Fibroblast of skin of back (primary cell): ENCODE results near the gene GRIK3.

Experiments
- DNase-seq: peaks from one replicate; pipeline ENCODE4 v3.0.0-alpha.2; 2013

Gene GRIK3

DNA sequence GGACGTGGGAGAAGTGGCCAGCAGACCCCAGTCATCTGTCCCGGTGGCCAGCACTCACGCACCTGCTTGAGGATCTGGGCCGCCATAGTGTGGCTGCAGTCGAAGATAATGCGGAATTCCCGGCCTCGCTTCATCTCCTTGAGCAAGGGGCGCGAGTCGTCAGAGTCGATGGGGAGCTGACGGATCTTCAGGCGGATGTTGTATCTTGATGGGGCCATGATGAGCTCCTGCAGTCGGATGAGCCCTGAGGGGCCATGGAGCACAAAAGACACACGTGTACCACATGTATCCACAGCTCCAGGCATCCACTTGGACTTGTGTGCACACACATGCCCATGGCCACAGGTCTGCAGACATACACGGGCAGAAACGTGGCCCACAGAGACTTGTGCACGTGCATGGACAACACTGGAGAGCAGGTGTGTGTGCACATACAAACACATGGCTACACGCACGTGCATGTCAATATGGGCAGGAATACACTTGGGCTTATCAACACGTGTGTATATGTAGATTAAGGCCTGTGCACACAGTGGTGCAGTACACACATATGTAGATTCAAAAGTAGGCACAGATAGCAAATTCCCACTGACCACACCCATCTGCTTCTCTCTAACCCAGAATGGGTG is 162.1 kb downstream of the GRIK3 start:
- no peak for DNase-seq

DNA sequence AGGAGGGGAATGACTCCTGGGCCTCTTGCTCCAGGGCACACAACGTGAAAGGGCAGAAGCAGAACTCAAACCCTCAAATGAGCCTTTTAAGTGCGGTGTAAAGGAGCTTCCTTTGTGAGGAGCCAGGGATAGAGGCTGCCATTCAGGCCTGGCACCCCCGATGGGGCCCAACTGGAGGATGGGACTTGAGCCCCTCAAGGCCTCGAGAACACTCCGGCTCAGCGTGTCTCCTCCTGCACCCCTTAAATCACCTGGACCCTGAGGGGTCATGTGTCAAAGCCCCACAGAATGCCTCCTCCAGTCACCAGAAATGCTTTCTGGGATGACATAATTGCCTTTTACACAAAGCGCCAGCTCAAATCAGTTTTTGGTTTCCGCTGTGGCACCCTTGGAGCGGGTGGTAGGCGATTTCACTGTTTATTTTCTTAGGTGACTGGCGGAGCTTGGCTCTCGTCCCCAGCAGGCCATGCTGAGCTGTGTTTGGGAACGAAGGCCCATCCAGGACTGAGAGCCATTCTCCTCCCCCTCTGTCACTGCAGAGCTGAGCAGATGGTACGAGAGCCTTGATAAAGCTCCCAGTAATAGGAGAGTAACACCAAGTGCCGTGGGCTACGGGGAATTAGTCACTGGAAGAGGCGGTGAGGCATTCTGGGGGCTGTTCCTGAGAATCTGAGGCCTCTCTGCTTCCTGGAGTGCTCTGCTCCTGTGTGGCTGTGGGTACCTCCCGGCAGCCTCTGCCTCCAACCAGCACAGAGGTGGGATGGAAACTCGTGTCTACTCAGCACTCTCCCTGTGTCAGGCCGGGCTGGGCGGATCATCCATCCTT is 163.0 kb downstream of the GRIK3 start:
- DNase-seq, result no peak

DNA sequence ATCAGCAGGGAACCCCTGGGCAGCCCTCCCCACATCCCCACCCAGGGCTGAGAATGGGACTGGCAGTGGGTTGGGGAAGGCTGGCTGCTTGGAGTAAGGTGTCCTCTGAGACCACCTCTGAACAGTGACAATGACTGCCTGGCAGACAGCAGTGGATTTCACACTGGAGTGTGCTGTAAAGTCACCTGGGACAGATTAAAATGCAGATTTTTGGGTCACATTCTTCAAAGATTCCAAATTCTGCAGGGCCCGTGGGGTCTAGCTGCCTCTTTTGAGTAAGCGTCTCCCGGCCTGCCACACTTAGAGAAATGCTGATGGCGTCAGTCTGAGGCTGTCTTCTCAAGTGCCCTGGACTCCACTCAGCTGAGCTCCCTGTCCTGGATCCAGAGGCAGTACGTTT is 164.5 kb downstream of the GRIK3 start:
- no peak for DNase-seq

DNA sequence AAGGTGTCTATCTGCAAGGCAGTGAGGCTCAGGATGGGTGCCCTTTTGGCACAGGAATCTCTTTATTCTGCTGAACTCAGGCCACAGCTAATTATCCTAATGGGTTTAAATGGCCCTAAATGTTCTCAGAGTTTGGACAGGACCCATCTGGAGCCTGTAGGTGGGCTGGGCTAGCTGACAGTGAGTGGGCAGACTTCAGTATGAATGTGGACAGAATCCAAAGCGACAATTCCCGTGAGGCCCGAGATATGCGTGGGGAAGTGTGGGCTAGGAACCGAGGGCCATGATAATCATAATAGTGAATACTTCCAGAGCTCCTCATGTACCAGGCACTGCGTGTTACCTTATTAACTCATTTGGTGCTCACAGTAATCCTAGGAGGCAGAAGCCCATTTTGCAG is 165.3 kb downstream of the GRIK3 start:
- no peak for DNase-seq

DNA sequence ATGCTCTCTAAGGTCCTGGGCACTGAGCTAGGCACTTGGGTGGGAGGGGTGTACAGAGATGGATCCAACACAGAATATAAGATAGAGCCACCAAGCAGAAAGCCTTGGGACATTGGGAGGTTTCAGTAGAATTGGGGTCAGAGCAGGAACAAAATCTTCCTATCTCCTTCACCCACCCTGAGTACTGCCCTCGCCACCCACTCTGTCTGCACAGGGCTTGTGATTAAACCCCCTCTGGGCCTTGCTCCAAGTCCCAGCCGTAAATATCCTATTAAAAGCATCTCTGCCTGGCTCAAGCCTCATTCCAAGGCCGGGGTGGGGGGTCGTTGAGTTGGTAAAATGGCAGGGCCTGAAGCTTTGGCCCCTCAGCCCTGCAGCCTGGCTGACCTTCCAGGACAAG is 166.7 kb downstream of the GRIK3 start:
- DNase-seq, result no peak

DNA sequence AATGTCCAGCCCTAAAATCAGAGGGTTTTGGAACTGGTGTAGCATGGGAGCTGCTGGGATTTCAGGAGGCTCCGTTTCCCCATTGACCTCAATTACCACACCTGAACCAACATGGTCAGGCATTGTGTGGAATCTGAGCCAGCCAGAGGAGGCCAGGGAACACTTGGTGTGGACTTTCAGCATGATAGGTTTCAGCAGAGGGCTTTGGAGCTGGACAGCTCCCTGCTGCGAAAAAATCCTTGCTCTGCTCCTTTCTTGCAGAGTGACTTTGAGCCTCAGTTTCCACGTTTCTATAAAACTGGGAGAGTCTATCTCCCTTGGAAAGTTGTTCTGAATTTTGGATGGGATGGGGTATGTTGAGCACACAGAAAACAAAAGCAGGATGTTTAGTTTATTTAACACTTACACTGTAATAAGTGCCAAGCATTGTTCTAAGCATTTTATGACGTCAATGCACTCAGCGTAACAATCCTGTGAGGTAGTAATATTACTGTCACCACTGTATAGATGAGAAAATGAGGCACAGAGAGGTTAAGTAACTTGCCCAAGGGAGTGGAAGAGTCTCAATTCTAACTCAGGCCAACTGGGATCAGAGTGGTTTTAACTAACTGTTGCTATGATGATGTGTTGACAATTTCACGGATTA is 168.0 kb downstream of the GRIK3 start:
- DNase-seq, result no peak

DNA sequence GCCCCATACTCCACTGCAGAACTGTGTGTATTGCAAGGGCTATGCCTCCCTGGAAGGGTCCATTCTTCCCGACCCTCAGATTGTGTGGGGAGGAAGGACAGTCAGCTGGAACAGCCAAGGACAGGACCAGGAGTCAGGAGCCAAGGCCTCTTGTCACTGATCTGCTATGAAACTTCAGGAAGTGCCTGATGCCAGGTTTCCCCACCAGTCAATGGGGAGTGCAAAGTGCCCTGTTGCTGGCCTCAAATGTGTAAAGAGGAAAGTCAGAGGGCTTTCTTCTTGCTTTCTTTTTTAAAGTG is 168.8 kb downstream of the GRIK3 start:
- DNase-seq, result no peak

DNA sequence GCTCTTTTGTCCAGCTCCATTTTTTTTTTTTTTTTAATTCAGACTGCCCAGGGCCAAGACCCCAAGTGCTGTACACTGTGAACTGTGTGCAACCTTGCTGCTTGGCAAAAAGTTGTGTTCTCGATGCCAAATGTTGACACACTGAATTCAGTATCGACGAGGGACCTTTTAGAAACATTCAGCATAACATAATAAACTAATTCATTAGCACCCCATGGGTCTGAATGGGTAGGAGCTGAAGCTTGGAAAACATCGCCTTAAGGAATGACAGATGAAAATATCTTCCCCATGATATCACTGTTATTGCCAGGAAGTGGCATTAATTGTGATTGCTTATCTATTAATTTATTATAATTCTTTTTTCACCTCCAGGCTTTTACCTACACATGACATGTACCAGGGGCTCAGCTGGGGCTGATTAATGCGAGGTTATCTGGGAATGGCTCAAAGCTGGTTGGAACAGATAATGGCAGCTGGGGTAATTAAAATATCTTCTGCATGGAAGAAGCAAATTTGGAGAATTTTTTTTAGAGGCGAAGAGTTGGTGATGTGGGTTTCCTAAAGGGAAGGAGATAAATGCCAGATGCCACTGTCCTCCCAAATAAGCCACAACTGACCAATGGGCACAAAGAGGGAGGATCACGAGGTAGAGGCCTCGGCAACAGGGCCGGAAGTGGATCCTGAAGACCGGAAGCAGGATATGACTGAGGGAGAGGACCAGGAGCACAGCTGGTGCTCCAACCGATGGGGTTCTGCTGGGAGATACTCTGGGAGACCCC is 169.3 kb downstream of the GRIK3 start:
- no peak for DNase-seq

DNA sequence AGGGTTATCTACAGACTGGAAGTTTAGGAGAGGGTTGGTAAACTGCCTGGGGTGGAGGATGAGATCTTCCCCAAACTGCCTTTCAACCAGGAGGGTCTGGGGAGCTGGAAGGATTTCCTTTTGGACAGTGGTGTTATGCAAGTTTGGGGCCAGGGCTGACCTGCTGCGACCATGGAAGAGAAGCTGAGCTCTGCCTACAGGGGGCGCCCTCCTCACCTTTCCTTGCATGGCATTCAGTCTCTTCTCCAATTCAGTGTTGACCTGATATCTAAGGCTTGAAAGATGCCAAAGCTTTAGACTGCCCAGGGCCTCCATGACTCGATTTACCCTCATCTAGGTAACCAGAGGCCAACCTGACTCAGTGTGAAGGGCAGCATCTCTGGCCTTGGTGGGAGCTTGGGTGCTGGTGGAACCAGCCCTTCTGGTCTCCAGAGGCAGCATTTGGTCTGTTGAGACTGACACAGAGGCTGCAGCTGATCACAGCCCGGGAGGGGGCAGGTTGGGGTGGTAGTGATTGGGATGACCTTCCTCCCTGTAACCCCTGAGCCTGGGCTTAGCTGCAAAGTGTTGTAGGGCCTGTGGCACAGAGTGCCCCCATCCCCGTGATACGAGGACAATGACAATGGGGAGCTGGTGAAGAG is 170.0 kb downstream of the GRIK3 start:
- no peak for DNase-seq

DNA sequence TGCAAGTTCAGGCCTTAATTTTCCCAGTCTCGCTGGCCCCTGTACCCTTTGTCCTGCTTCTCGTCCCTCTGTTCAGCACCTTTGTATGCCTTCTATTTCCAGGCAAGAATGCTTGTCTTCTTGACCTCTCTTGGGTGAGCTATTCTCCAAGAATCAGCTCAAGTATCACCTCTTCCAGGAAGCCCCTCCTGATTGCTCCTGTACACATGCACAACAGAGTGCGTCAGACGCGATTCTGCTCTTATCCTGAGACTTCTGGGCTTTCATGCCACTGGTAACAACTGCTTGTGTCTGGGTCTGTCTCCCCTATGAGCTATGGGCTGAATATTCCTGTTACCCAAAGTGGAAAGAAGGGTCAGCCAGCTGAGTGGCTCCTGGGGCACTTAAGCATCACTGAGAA is 170.8 kb downstream of the GRIK3 start:
- no peak for DNase-seq

DNA sequence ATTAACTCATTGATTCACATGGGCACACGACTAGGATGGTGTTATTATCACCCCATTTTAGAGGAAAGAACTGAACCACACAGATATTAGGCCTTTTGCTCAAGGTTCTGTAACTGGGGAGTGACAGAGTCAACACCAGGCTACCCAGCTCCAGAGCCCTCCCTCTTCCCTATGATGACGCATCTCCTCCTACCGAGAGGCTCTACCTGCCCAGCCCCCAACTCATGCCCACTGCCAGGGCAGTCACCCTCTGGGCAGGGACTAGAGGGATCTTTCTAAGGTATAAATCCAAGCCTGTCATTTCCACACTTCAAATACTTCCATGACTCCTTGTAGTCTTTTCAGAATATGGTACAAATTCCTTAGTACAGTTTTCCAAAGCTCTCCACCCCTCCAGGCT is 171.3 kb downstream of the GRIK3 start:
- DNase-seq, result no peak

DNA sequence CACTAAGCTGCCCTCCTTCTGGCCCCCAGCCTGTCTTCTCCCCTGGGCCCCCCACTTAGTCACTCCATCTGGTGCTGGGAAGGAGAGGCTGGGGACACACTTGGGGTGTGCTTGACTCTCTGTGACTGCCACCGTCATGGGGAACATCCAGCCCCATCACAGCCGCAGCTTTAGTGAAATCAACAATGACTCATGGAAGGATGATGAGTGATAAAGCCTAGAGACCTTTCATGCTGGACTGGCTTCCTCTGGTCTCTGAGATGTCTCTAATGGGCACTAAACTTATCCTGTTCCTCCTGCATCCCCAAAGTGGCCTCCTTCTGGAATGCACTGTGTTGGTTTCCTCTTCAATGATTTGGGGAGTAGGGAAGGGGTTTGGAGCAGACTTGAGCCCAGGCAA is 172.9 kb downstream of the GRIK3 start:
- DNase-seq, result no peak

DNA sequence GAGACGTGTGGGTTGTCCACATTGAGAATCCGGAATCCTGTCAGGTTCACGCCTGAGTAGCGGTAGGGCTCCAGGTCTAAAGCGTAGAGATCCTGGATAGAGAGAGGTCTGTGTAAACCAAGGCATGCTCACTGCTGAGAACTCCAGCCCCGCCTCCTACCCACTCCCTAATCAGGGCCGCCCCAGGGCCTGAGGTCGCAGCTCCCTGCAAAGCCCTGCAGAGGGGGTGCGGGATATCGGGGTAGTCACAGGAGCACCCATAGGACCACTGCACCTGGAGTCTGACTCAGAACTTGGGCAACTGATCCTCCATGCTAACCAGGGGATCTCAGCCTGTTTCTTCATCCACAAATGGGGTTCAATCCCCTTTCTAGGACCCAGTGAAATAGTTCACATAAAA is 174.4 kb downstream of the GRIK3 start:
- DNase-seq, result no peak

DNA sequence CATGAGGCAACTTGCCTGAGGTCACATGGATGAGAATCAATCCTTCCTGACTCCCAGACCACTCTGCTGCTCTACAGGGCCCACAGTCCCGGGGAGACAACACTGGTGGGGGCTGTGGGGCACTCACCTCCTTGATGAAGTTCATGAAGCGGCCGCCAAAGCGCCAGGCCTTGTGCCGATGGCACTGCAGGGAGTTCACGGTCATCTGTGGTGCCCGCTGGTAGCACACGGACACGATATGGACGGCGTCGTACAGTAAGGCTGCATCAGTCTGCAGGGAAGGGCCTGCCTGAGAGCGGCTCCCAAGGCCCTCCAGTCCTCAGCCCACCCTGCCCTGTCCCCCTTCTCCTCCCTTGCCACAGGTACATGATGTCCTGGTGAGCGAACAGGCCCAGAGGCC is 175.3 kb downstream of the GRIK3 start:
- DNase-seq, result no peak

DNA sequence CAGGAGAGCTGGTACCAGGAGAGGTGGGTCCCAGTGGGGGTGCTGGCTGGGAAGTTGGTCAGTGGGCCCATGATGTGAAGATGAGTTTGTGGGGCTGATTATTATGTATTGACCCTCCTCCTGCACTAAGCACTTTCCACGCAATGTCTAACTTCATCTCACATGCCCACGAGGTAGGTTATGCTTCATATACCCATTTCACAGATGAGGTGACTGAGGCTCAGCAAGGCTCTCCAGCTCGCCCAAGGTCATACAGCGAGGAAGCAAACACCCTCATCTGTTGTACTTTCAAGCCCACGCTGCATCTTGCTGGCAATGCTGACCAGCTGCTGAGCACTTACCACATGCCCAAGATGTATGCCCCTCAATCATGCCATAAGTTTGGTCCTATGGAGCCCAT is 175.8 kb downstream of the GRIK3 start:
- no peak for DNase-seq

DNA sequence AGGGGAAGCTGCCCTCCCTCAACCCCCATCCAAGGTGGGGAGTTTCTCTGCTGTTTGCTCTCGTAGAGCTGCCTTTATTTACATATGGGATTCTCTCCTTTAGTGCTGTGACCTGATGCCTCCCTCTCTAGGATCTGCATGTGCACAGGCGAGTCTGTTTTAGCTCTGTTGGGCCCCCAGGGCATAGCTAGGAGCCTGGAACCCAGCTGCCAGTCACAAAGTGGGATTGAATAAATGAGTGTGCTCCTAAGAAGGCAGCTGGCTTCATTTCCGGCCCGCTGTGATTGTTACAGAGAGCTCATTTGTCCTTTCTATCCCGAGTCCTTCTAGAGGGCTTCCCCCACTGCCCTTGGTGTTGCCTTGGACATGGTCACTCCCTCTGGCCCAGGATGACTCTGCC is 176.6 kb downstream of the GRIK3 start:
- no peak for DNase-seq

DNA sequence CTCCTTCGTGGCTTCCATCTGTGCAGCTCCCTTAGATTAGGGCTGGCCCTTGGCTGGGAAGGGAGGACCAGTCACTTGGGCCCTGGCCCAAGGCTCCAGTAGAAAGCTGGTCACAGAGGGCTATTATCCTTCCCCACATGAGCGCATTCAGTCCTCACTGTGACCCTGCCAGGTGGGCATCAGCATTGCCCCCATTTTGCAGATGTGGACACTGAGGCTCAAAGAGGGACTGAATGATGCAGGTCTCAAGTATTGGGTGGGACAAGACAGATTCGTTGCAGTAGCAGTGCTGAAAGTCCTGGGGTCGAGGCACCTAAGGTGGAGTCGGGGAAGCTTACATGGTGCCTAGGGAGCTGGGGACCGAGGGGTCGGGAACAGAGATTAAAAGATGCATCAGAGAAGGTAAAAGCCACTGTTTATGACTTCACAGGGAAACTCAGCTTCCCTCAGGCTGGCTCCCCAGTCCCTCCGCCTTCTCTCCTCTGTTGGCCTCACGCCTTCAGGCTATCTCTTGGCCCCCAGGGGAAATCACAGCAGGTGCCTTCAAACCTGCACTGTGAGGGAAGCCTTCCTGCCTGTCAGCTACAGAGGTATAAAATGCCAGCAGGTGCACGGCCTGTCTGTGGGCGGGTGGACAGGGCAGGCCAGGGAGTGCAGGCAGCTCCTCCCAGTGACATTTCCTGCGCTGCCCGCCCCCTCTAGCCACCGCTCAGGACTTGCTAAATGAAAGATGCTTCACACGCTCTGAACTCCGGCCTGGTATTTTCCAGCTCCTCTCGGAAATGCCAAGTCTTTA is 178.4 kb downstream of the GRIK3 start:
- no peak for DNase-seq

DNA sequence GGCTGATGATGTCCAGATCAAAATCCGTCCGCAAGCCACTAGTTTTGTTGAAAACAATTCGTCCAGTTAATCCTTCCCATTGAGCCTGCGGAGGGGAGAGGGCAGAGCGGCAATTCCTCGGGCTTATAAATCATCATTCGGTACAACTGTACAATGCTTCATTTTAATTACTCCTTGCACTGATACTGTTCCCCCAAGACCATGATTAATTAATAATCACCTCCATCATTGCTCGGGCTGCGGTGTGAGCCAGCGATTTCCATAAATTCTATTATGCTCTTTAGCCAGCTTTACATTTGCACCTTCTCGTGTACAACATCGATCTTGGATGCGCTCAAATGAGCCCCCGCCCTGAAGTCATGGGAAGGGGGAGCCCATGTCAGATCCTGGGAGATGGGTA is 180.7 kb downstream of the GRIK3 start:
- no peak for DNase-seq

DNA sequence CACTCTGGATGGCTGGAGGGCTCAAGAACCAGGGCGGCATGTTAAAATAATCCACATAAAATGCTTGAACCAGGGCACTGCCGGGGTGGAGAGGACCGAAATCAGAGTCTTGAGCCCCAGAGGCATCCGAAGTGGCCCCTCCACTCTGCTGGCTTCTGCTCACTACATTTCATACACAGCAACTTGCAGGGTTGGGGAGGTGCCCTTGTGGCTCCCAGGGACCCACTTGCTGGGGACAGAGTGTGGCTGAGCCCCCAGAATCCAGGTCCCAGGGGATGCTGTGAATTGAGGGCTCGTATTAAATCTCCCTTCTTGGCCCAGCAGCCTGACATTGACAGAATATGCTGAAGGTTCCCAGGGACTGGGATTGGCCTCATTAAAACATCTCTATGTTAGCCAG is 181.7 kb downstream of the GRIK3 start:
- DNase-seq, result no peak

DNA sequence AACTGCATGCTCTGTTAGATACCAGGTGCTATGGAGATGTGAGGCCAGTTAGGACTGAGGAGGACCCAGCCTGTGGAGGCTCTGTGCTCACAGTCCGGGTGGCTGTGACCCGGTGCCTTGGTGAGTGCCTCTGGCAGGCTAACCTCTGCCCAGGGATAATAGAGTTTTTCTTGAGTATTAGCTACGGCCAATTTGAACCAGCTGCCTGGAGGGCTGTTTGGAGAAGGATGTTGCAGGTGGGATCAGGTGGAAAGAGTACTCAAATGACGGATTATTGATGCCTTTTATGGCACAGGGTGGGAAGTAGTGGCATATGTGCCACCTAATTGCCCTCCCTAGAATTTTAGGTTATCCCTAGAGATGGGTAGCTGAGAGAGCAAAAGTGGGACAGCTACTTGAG is 182.7 kb downstream of the GRIK3 start:
- no peak for DNase-seq

DNA sequence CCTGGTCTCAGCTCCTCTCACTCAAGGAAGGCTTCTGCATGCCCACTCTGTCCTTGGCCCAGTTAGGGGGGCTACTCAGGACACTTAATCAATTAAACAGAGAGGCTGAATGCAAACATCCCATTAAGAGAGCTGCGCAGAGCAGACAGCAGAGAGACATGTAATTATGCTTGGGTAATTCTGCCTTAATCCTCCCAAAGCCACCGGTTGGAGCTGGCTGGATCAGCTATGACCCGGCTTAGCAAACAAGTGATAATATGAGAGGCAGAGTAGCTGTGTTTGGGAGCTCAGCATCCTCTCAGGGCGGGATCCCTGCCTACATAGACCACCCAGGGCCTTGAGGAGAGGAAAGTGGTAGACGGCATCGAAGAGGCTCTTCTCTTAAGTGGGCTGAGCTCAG is 183.2 kb downstream of the GRIK3 start:
- DNase-seq, result no peak

DNA sequence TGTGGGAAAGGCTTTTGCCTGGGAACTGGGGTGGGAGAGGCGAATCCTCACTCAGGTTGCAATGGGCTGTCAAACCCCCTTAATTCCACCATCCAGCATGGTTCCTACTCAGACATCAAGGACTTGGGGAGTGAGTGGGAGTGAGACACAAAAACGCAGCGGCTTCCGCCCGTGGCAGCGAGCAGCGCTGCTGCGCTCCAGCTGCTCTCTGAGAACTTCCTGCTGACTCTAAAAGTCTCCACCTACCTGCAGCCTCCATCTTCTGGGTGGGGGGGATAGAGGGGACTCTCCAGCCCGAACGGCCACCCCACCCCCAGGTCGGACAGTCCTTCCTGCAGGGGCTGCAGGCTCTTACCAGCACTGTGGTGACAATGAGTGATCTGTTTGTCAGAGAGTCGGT is 184.4 kb downstream of the GRIK3 start:
- DNase-seq, result no peak
